Measurements from ENCODE around the gene HPCAL4. TPM values are rescaled to one million over a fixed set of nuclear protein-coding genes. Genes with fewer than 3 reads are reported as not detected.

The HPCAL4 gene
- total and polyA plus RNA-seq, 12 donors = 0.07 to 3.7 (median 0.22) TPM

DNA sequence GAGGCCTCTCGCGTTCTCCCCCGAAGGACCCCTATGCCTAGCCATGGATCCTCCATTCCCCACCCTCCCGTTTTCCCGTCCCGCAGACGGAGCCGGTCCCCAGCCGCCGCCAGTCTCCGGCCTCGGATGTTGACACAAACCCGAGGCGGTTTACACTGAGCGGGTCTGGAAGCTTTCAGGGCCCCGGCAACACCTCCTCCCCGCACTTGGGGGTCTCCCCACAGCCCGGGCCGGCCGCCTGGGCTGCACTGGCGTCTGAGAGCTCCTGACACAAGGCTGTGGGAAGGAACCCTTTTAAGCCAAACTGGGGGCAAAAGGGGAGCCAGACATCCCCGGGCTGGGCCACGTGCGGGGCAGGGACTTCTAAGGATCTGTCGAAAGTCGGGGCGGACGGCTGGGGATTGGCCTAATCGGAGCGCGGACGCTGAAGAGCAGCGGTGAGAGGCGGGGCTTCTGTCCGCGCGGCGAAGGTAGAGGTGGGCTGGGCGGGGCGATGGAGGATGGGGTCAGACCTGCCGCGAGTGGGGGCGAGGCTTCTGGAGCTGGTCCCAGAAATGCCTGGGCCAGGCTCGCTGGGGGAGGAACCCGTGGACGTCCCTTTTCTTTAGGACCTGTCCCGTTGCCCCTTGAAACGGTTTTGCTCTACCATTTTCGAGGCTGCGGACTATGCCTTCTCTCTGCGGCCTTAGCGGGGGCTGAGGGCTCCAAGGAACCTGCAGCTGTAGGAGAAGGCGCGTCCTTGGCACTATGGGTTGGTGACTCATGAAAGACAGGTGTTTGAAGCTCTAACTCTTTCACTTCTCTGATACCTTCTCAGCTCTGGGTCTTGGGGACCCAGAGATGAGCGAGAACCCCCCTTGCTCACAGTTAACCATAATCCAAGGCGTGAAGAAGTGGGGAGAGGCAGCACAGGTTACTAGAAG lies 1.2 kb upstream of the HPCAL4 start:
- ATAC-seq (peak in 3 of 8 donors; percentile 5 to 26 (median 8)), DNase-seq (no peak)
- Histone ChIP-seq H3K27me3 (peaks cover 11 to 86% (median 47%) of the 10 kb centered on the region in 7 donors), H3K4me1 (peaks cover 0 to 23% (median 20%) of the 10 kb centered on the region in 9 donors), H3K36me3 (no peaks in the 10 kb centered on the region), H3K27ac (no peak overlapping the region), H3K4me3 (peak overlapping the region in 9 of 10 donors; percentile 4 to 53 (median 42)), H3K9me3 (no peaks in the 10 kb centered on the region)
- 10 to 11% methylated on average over 56 of the region's 56 CpGs for WGBS, 2 donors
- intact Hi-C loops (cut with DNase I) = no loop called here
- TF ChIP-seq CTCF (IDR thresholded peaks at IDR 0.05) = no peak

DNA sequence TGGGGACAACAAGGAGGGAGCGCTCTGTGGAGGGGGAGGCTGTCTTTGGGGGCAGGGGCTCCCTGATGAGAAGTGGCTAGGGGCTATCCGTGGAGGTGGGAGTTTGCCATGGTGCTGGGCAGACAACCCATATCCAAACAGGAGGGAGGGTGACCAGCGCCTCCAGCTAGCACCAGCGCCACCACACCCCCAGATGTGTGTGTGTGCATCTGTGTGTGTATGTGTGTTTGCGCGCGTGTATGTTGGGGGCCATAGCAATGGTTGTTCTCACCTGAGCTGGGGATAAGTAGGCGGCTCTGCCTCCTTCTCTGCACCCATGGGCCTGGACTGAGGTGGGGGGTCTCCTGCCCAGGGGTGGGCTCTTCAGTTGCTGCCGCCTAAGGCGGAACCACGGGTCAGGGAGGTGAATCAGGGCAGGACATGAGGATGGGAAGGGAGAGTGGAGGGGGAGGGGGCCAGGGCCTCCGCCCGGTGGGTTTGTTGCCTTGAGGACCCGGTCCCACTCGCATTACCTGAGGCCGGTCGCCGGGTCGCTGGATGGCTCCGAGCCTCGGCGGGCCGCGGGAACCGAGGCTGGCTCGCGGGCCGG lies 345 bp downstream of the HPCAL4 start:
- intact Hi-C loops (cut with DNase I) = no loop called here
- no peak for DNase-seq
- H3K27me3 ChIP-seq = peaks cover 11 to 89% (median 57%) of the 10 kb centered on the region in 7 donors

DNA sequence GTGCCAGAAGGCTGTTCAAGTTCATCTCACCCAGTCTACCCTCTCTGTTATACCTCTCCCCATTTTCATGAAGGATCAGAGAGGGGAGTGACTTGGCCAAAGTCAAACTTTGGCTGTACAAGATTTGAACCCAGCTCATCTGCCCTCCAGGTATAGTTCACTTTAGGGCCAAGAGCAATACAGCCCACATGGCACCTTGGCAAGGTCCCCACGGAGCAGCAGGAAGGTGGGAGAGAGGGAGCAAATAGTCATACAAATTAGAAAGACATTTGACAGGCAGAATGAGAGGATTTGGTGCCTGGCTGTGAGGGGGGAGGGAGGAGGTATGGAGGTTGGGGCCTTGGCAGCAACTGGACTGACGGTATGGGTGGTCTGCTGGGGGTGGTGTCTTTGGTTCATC lies 1.0 kb downstream of the HPCAL4 start:
- ATAC-seq (no peak), DNase-seq (no peak)
- TF ChIP-seq CTCF (IDR thresholded peaks at IDR 0.05) = no peak
- intact Hi-C loops (cut with DNase I) = no loop called here
- WGBS, 2 donors = 32 to 46% methylated on average over 2 of the region's 2 CpGs
- no peak overlapping the region for H3K27ac ChIP-seq
- no peaks in the 10 kb centered on the region for H3K36me3 ChIP-seq
- H3K9me3 ChIP-seq = no peaks in the 10 kb centered on the region
- H3K4me1 ChIP-seq = peaks cover 0 to 23% (median 20%) of the 10 kb centered on the region in 9 donors
- peaks cover 11 to 83% (median 58%) of the 10 kb centered on the region in 7 donors for H3K27me3 ChIP-seq
- H3K4me3 ChIP-seq = no peak overlapping the region

More for the DNA sequence above, 345 bp downstream of the HPCAL4 start:
- H3K9me3 ChIP-seq = no peaks in the 10 kb centered on the region
- H3K36me3 ChIP-seq = no peaks in the 10 kb centered on the region
- H3K4me1 ChIP-seq = peaks cover 0 to 23% (median 20%) of the 10 kb centered on the region in 9 donors
- 13 to 18% methylated on average over 22 to 28 of the region's 28 CpGs for WGBS, 2 donors
- no peak overlapping the region for H3K27ac ChIP-seq
- peak overlapping the region in 8 of 10 donors; percentile 25 to 53 (median 44) for H3K4me3 ChIP-seq
- no peak for ATAC-seq
- no peak for TF ChIP-seq CTCF (IDR thresholded peaks at IDR 0.05)

GRCh38 chr1:39689635-39690034 lies 1.6 kb downstream of the HPCAL4 start:
- intact Hi-C loops (cut with DNase I) = no loop called here
- H3K9me3 ChIP-seq = no peaks in the 10 kb centered on the region
- no peak for TF ChIP-seq CTCF (IDR thresholded peaks at IDR 0.05)
- ATAC-seq (no peak), DNase-seq (no peak)
- no peak overlapping the region for H3K27ac ChIP-seq
- H3K4me1 ChIP-seq = peaks cover 0 to 23% (median 20%) of the 10 kb centered on the region in 9 donors
- peaks cover 11 to 85% (median 60%) of the 10 kb centered on the region in 7 donors for H3K27me3 ChIP-seq
- no peaks in the 10 kb centered on the region for H3K36me3 ChIP-seq
- H3K4me3 ChIP-seq = no peak overlapping the region

All from heart right ventricle (tissue), 16 donors.